ENCODE results near the gene TTC19. TPM values are rescaled to one million over a fixed set of nuclear protein-coding genes. Genes with fewer than 3 reads are reported as not detected.

The TTC19 gene
- total and polyA plus RNA-seq, 2 donors (not counting 3 experiments of a cell fraction or from before 2014, with no cell fraction given) = 7.8 to 32.8 TPM

GRCh38 chr17:15998031-15998562 is 1.5 kb upstream of the TTC19 start:
- CTCF ChIA-PET = interaction anchor here (0.8 to 6.8 kb wide), 9 partner anchors 16 to 495 kb away, joined by 3 to 133 read pairs (median 5); partner anchors contain the start of gene ADORA2B
- BruUV-seq (replicated peaks) = no TSS peak
- dilution Hi-C loops (cut with MboI; ENCODE audit: extremely low pct_ligation_motif_present, low sequenced_read_pairs) (no loop called here), intact Hi-C loops (cut with micrococcal nuclease) (loop anchor here (1.0 to 2.0 kb wide), 4 partner anchors 39 to 741 kb away; partner anchors contain the start of gene ADORA2B)
- Histone ChIP-seq H3K36me3 (ENCODE audit: control insufficient read depth in 2 of 2, extremely low read depth in 1 of 2, insufficient read depth in 2 of 2, low read length in 2 of 2) (peaks cover 0 to 15% of the 10 kb centered on the region in 2 experiments), H3K4me3 (replicated peaks in 1 of 3; ENCODE audit: insufficient read depth in 1 of 3, low read depth in 1 of 3, low read length in 3 of 3) (no peak overlapping the region), H3K4me2 (ENCODE audit: insufficient read depth, low read length) (peak overlapping the region; percentile 89), H3K4me1 (ENCODE audit: control insufficient read depth, extremely low read depth, insufficient read depth, low read length) (peaks cover 20% of the 10 kb centered on the region), H3K9me1 (replicated peaks; ENCODE audit: control insufficient read depth, extremely low read depth, insufficient read depth, low read length) (no peaks in the 10 kb centered on the region), H3K79me2 (ENCODE audit: control insufficient read depth, insufficient read depth, low read length) (peaks cover 30% of the 10 kb centered on the region), H2AFZ (ENCODE audit: low read depth, low read length) (no peak overlapping the region), H3K27ac (ENCODE audit: insufficient read depth, low read depth, low read length) (no peak overlapping the region), H4K20me1 (replicated peaks; ENCODE audit: control insufficient read depth, extremely low read depth, insufficient read depth, low read length) (no peaks in the 10 kb centered on the region), H3K9me3 (replicated peaks; ENCODE audit: control insufficient read depth, insufficient read depth, low read length) (no peaks in the 10 kb centered on the region), H3K27me3 (ENCODE audit: control insufficient read depth in 2 of 2, insufficient read depth in 2 of 2, low read length in 2 of 2) (no peaks in the 10 kb centered on the region), H3K9ac (replicated peaks; ENCODE audit: extremely low read depth, insufficient read depth, low read length) (peak overlapping the region; percentile 91)
- FAIRE-seq (no peak), DNase-seq (ENCODE audit: low read depth, low spot score) (no peak)
- no peak for TF ChIP-seq GATA2 (IDR thresholded peaks at IDR 0.05; ENCODE audit: insufficient read depth, insufficient read length, low read depth, low read length)
- no peak for TF ChIP-seq EZH2 (IDR thresholded peaks at IDR 0.05; ENCODE audit: borderline replicate concordance, low read depth, low read length, severe bottlenecking)
- no peak for TF ChIP-seq POLR2A (IDR thresholded peaks at IDR 0.05; ENCODE audit: low read depth, low read length)
- no peak for TF ChIP-seq POLR2AphosphoS5 (IDR thresholded peaks at IDR 0.05; ENCODE audit: insufficient read depth, low read depth, low read length)
- TF ChIP-seq CTCF (IDR thresholded peaks at IDR 0.05; ENCODE audit: extremely low read depth in 1 of 2, insufficient read depth in 1 of 2, low read depth in 1 of 2, low read length in 2 of 2) = no peak
- TF ChIP-seq JUN (IDR thresholded peaks at IDR 0.05; ENCODE audit: borderline replicate concordance, insufficient read depth, insufficient read length, low read depth) = no peak
- TF ChIP-seq MYC (IDR thresholded peaks at IDR 0.05; ENCODE audit: low read depth, low read length) = no peak
- no peak for TF ChIP-seq FOS (IDR thresholded peaks at IDR 0.05; ENCODE audit: borderline replicate concordance, insufficient read depth, low read length)
- POLR2A ChIA-PET = no interaction called here

Measured in endothelial cell of umbilical vein (primary cell).